Caco-2 (cell line): Measurements from ENCODE around the gene ANKRD27. TPM values are rescaled to one million over a fixed set of nuclear protein-coding genes. Genes with fewer than 3 reads are reported as not detected.
"Not testable (repeated sequence)": the region's sequence is repeated elsewhere in the genome, so short reads cannot be mapped to it uniquely, and the experiment has no call there.

Source experiments
- BruUV-seq: library from RNA; stranded (reverse); fragments of 400-500 nt; replicated peaks from 2 replicates; lab custom pipeline; 2021; lab: Mats Ljungman, UMichigan
- CTCF ChIA-PET: fragments of 300-600 bp; sonication (Branson Sonifier 250); formaldehyde crosslinking; loops from one replicate; lab custom pipeline; 2022; ENCODE audit warnings: antibody characterized with exemption; lab: Charles Lee
- POLR2A ChIA-PET: fragments of 300-600 bp; sonication (Branson Sonifier 250); formaldehyde crosslinking; loops from one replicate; lab custom pipeline; 2022; ENCODE audit warnings: antibody characterized with exemption; lab: Charles Lee
- DNase-seq, 2 experiments: peaks; one replicate each; pipeline versions ENCODE4 v3.0.0 to v3.0.0-alpha.2; 2020 to 2022
- H3K27me3 ChIP-seq: replicated peaks from 2 replicates; pipeline ENCODE4 v1.6.0; 2011; ENCODE audit warnings: low read length; ENCODE audit not compliant: control insufficient read depth, insufficient read depth
- H3K36me3 ChIP-seq: 2 replicates; pipeline ENCODE4 v1.5.1; 2011; ENCODE audit warnings: low read length; ENCODE audit not compliant: control insufficient read depth, insufficient read depth
- H3K4me1 ChIP-seq: fragments of 250-450 bp; sonication (Bioruptor Pico); 2 replicates; pipeline ENCODE4 v1.5.1; 2020; ENCODE audit warnings: mild to moderate bottlenecking
- H3K4me3 ChIP-seq: 2 replicates; pipeline ENCODE4 v1.5.1; 2011; ENCODE audit warnings: low read depth, mild to moderate bottlenecking, control low read depth, low read length
- H3K9me3 ChIP-seq: fragments of 250-450 bp; sonication (Bioruptor Pico); 2 replicates; pipeline ENCODE4 v1.5.1; 2020; ENCODE audit warnings: mild to moderate bottlenecking, moderate library complexity
- H3K27ac Mint-ChIP-seq: one replicate; pipeline ENCODE4 v1.8.0; 2022; ENCODE audit warnings: mixed read lengths; ENCODE audit not compliant: unreplicated experiment
- H3K27me3 Mint-ChIP-seq: one replicate; pipeline ENCODE4 v1.8.0; 2022; ENCODE audit warnings: mixed read lengths; ENCODE audit not compliant: insufficient read depth, unreplicated experiment
- H3K36me3 Mint-ChIP-seq: one replicate; pipeline ENCODE4 v1.8.0; 2022; ENCODE audit warnings: mild to moderate bottlenecking, mixed read lengths; ENCODE audit not compliant: insufficient read depth, unreplicated experiment
- H3K4me1 Mint-ChIP-seq: one replicate; pipeline ENCODE4 v1.8.0; 2022; ENCODE audit warnings: low read depth, mixed read lengths; ENCODE audit not compliant: unreplicated experiment
- H3K4me3 Mint-ChIP-seq: one replicate; pipeline ENCODE4 v1.8.0; 2022; ENCODE audit warnings: mild to moderate bottlenecking, moderate library complexity, mixed read lengths; ENCODE audit not compliant: unreplicated experiment
- H3K9me3 Mint-ChIP-seq: one replicate; pipeline ENCODE4 v1.8.0; 2022; ENCODE audit warnings: mixed read lengths; ENCODE audit not compliant: unreplicated experiment
- CTCF ChIP-seq, 2 experiments: fragments of 200-600 bp in 1 of 2; IDR thresholded peaks; 1 replicate in 1 of 2; 2 replicates in 1 of 2; pipeline versions ENCODE4 v1.5.1 to v1.8.0; 2011 to 2022; ENCODE audit warnings: antibody characterized with exemption in 1 of 2, control low read depth in 1 of 2, inconsistent platforms in 1 of 2, low read depth in 1 of 2, low read length in 1 of 2, mild to moderate bottlenecking in 1 of 2, moderate library complexity in 1 of 2; ENCODE audit not compliant: insufficient read depth in 1 of 2, severe bottlenecking in 1 of 2, unreplicated experiment in 1 of 2
- intact Hi-C: fragments of 100-400 bp; cut with micrococcal nuclease; formaldehyde crosslinking; loops from one replicate; pipeline ENCODE4 v1.10.0; 2022; ENCODE audit not compliant: unreplicated experiment
- total RNA-seq: library from RNA; stranded (reverse); gene quantifications from 2 replicates; pipeline ENCODE4 v1.2.3, GENCODE V29; 2022

ANKRD27 gene
- total RNA-seq, 1 experiment from 2014 or later = 54.3 TPM

GRCh38 chr19:32658075-32658474, 16.9 kb downstream of the ANKRD27 start:
- POLR2A ChIA-PET = no interaction called here
- H3K4me3 ChIP-seq = no peak overlapping the region
- no peaks in the 10 kb centered on the region for H3K9me3 Mint-ChIP-seq
- no peak for TF ChIP-seq CTCF (IDR thresholded peaks at IDR 0.05; ENCODE audit: insufficient read depth in 1 of 2, low read depth in 1 of 2, low read length in 1 of 2, severe bottlenecking in 1 of 2, unreplicated experiment in 1 of 2)
- no peak for DNase-seq
- BruUV-seq = no TSS peak
- H3K27me3 Mint-ChIP-seq = no peaks in the 10 kb centered on the region
- no peaks in the 10 kb centered on the region for H3K4me1 ChIP-seq
- no peaks in the 10 kb centered on the region for H3K36me3 ChIP-seq
- H3K36me3 Mint-ChIP-seq = peaks cover 45% of the 10 kb centered on the region
- no peak overlapping the region for H3K4me3 Mint-ChIP-seq
- H3K27me3 ChIP-seq = no peaks in the 10 kb centered on the region
- no peaks in the 10 kb centered on the region for H3K9me3 ChIP-seq
- no peak overlapping the region for H3K27ac Mint-ChIP-seq
- no peaks in the 10 kb centered on the region for H3K4me1 Mint-ChIP-seq
- intact Hi-C loops = no loop called here
- CTCF ChIA-PET = no interaction called here

GRCh38 chr19:32656379-32656778, 18.6 kb downstream of the ANKRD27 start:
- POLR2A ChIA-PET, intact Hi-C loops: not testable (repeated sequence)

GRCh38 chr19:32653599-32653915, 21.4 kb downstream of the ANKRD27 start:
- Mint-ChIP-seq H3K36me3 (peaks cover 71% of the 10 kb centered on the region), H3K4me3 (no peak overlapping the region), H3K27me3 (no peaks in the 10 kb centered on the region), H3K9me3 (no peaks in the 10 kb centered on the region), H3K27ac (no peak overlapping the region), H3K4me1 (peaks cover 6% of the 10 kb centered on the region)
- no TSS peak for BruUV-seq
- Histone ChIP-seq H3K4me3 (no peak overlapping the region), H3K4me1 (no peaks in the 10 kb centered on the region), H3K9me3 (no peaks in the 10 kb centered on the region), H3K27me3 (no peaks in the 10 kb centered on the region), H3K36me3 (peaks cover 4% of the 10 kb centered on the region; the same call in 1 of the 2 replicates)
- TF ChIP-seq CTCF (IDR thresholded peaks at IDR 0.05; ENCODE audit: insufficient read depth in 1 of 2, low read depth in 1 of 2, low read length in 1 of 2, severe bottlenecking in 1 of 2, unreplicated experiment in 1 of 2) = no peak
- intact Hi-C loops = no loop called here
- CTCF ChIA-PET = interaction anchor here (0.6 kb wide), 1 partner anchor 90 kb away, joined by 3 read pairs; no protein-coding TSS in a partner anchor
- POLR2A ChIA-PET = no interaction called here
- no peak for DNase-seq

More at GRCh38 chr19:32656379-32656778, 18.6 kb downstream of the ANKRD27 start:
- H3K4me1 Mint-ChIP-seq, DNase-seq, H3K4me1 ChIP-seq, H3K4me3 Mint-ChIP-seq, H3K9me3 Mint-ChIP-seq, BruUV-seq, H3K4me3 ChIP-seq, H3K9me3 ChIP-seq, H3K27me3 ChIP-seq, H3K36me3 ChIP-seq, H3K27me3 Mint-ChIP-seq, H3K27ac Mint-ChIP-seq: not testable (repeated sequence)
- CTCF ChIA-PET = interaction anchor here (0.7 kb wide), 2 partner anchors 14 to 92 kb away, joined by 3 to 4 read pairs; no protein-coding TSS in a partner anchor
- H3K36me3 Mint-ChIP-seq = peaks cover 56% of the 10 kb centered on the region
